ENCODE measurements around the gene EPHB2.

The EPHB2 gene

GRCh38 chr1:22747735-22748073 lies 37.1 kb downstream of the EPHB2 start:
- no peak for DNase-seq (ENCODE audit: low read depth, low spot score)
- H3K27ac ChIP-seq = no peak overlapping the region

GRCh38 chr1:22749503-22749902 lies 38.9 kb downstream of the EPHB2 start:
- H3K27ac ChIP-seq = peak overlapping the region; percentile 82
- DNase-seq (ENCODE audit: low read depth, low spot score) = no peak

- DNase-seq (ENCODE audit: low read depth, low spot score) = peak; percentile 79
- H3K27ac ChIP-seq = peak overlapping the region; percentile 82
Measured at GRCh38 chr1:22749919-22750684, 39.5 kb downstream of the EPHB2 start.

GRCh38 chr1:22750685-22751051 lies 40.0 kb downstream of the EPHB2 start:
- peak overlapping the region; percentile 82 for H3K27ac ChIP-seq

DNA sequence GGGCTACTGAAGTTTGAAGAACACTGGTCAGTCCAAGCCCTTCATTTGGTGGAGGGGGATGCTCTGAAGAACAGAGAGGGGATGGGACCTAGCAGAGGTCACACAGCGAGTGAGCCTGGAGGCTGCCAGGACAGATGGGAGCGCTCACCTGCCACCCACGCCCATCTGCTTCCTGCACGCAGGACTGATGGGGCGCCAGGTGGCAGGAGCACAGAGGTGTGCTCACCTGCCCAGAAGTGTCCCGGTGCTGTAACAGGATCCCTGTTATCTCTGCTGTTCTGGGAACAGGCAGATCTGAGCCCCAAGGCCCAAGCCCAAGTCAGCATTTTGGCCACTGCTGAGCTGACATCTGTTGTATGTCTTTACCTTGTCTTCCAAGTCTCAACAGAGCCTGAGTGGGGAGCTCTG lies 40.5 kb downstream of the EPHB2 start:
- H3K27ac ChIP-seq = peak overlapping the region; percentile 82
- DNase-seq (ENCODE audit: low read depth, low spot score) = no peak

More at GRCh38 chr1:22750685-22751051, 40.0 kb downstream of the EPHB2 start:
- DNase-seq (ENCODE audit: low read depth, low spot score) = peak; percentile 64

- DNase-seq (ENCODE audit: low read depth, low spot score) = no peak
- no peak overlapping the region for H3K27ac ChIP-seq
Measured at GRCh38 chr1:22752339-22752738, 41.7 kb downstream of the EPHB2 start.

DNA sequence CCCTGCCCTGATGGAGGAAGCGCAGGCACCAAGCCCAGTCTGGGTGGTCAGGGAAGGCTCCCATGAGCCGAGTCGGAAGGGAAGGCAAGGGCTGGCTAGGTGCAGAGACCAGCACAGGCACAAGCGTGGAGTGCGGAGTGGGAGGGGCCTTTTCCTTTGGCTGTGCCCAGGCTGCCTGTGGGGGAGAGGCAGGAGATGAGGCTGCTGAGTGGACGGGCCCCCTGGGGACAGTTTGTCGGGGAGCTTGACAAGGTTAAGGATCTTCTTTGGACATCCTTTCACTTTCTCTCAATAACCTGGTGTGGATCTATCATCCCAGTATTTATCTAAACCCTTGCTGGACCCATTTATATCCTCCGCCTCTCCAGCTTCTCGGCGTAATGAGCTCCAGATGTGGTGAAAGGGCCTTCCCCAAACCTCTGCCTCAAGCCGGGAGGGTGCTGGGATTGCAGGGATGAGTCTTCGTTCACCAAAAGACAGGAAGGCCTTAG lies 42.9 kb downstream of the EPHB2 start:
- DNase-seq (ENCODE audit: low read depth, low spot score) = no peak
- no peak overlapping the region for H3K27ac ChIP-seq

GRCh38 chr1:22754106-22754768 lies 43.6 kb downstream of the EPHB2 start:
- DNase-seq (ENCODE audit: low read depth, low spot score) = no peak
- no peak overlapping the region for H3K27ac ChIP-seq

DNA sequence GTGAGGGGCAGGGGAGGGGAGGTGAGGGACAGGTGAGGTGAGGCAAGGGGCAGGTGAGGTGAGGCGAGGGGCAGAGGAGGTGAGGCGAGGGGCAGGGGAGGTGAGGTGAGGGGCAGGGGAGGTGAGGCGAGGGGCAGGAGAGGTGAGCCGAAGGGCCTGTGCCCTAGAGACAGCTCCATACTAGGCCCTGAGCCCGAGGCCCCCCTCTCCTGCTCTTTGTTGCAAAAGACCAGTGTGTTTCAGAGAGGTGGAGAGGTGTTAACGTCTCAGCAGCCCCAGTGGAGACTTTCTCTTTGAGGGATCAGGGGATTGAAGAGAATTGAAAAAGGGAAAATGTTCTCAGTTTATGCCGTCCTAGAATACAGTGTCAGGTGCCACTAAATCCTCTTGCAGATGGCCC lies 44.2 kb downstream of the EPHB2 start:
- H3K27ac ChIP-seq = no peak overlapping the region
- no peak for DNase-seq (ENCODE audit: low read depth, low spot score)

DNA sequence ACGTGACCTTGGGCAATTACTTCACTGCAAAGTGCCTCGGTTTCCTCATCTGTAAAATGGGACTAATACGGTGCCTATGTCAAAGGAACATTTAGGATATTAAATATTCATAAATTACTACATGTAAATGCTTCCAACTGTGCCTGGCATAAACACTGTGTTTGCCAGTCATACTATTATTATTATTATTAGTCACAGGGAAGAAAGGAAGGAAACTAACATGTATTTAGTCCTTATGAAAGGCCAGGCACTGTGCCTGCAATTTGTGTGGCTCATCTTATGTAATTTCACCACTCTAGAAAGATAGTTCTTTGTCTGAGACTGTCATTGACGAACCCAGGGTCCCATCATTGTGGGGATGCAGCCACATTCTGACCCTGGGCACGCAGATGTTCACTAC lies 45.0 kb downstream of the EPHB2 start:
- no peak for DNase-seq (ENCODE audit: low read depth, low spot score)
- no peak overlapping the region for H3K27ac ChIP-seq

GRCh38 chr1:22756125-22756735 lies 45.6 kb downstream of the EPHB2 start:
- no peak overlapping the region for H3K27ac ChIP-seq
- no peak for DNase-seq (ENCODE audit: low read depth, low spot score)

DNA sequence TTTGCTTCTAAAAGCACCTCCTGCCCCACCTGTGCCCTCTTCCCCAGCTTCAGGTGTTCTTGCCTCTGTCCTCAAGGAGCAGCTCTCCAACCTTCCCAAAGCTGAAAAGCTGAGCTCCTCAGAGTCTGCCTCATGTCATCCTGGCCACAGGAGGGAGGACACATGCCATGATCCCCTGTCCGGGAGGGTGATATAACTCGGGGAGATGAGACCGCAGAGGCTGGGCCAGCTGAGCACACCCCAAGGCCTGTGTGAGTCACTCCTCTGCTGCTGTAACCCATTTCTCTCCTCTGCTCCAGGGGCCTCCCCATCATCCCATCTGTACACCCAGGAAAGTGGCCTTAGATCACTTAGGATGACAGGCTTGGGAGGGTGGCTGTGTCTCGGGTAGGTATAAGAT lies 49.8 kb downstream of the EPHB2 start:
- DNase-seq (ENCODE audit: low read depth, low spot score) = no peak
- H3K27ac ChIP-seq = no peak overlapping the region

- H3K27ac ChIP-seq = no peak overlapping the region
- DNase-seq (ENCODE audit: low read depth, low spot score) = no peak
Measured at GRCh38 chr1:22761101-22761500, 50.5 kb downstream of the EPHB2 start.

GRCh38 chr1:22761821-22762220 lies 51.2 kb downstream of the EPHB2 start:
- no peak for DNase-seq (ENCODE audit: low read depth, low spot score)
- H3K27ac ChIP-seq = no peak overlapping the region

- H3K27ac ChIP-seq = no peak overlapping the region
- no peak for DNase-seq (ENCODE audit: low read depth, low spot score)
Measured at GRCh38 chr1:22763487-22764200, 53.0 kb downstream of the EPHB2 start.

GRCh38 chr1:22767852-22768251 lies 57.2 kb downstream of the EPHB2 start:
- no peak for DNase-seq (ENCODE audit: low read depth, low spot score)
- no peak overlapping the region for H3K27ac ChIP-seq

GRCh38 chr1:22769932-22770331 lies 59.3 kb downstream of the EPHB2 start:
- no peak for DNase-seq (ENCODE audit: low read depth, low spot score)
- H3K27ac ChIP-seq = no peak overlapping the region

GRCh38 chr1:22772014-22772413 lies 61.4 kb downstream of the EPHB2 start:
- no peak for DNase-seq (ENCODE audit: low read depth, low spot score)
- no peak overlapping the region for H3K27ac ChIP-seq

DNA sequence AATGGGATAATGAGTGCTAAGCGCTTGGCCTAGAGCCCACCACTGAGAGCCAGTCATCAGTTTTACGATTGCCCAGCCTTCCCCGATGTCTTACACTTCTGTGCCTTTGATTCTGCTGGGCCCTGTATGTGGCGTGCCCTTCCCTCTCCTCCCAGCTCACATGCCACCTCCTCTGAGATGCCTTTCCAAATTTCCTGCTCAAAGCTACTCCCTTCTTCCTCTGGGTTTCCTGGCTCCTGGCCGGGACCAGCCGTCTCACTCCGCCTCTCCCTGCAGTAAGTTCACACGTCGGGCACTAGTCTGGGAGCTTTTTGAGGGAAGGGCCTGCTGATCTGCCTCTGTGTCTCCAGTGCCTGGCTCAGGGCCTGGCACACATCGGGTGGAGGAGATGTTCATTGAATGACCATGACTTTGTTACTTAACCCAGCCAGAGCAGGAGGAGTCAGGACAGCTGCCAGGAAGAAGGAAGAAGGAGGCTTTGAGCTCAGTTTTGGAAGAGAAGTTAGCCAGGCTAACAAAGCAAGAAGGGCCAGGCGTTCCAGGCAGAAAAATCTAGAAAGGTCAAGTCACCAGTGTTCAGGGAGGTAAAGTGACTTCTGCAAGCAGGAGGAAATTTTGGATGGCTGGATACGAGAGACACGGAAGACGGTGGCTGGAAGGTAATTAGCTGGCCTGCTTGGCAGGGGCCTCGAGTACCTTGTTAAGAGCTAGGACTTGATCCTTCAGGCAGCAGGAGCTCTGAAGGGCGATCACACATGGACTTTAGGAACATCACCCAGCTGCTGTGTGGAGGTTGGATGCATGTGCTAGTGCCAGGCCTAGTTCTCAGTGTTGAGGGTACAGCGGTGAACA lies 63.6 kb downstream of the EPHB2 start:
- no peak overlapping the region for H3K27ac ChIP-seq
- DNase-seq (ENCODE audit: low read depth, low spot score) = no peak

DNA sequence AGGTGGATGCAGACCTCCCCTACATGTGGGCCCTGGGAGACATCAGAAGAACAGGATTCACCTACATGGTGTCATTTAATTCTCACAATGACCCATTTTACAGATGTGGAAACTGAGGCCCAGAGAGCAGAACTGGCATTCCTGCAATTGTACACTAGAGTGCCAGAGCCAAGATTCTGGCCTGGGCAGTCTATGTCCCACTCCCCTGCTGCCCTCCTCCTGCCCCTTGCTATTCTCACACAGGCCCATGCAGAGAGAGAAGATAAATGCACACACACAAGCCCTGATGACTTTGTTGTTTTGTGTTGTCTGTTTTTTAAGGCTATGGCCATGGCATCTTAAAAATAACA lies 64.2 kb downstream of the EPHB2 start:
- DNase-seq (ENCODE audit: low read depth, low spot score) = no peak
- H3K27ac ChIP-seq = no peak overlapping the region

Data from epithelial cell of prostate (primary cell).